H54 (cell line): ENCODE data around the gene FGFRL1.
"Not testable (repeated sequence)": the region's sequence is repeated elsewhere in the genome, so short reads cannot be mapped to it uniquely, and the experiment has no call there.

ENCODE experiments used
- DNase-seq: peaks from one replicate; pipeline ENCODE4 v3.0.0; 2011; ENCODE audit warnings: low spot score, mixed read lengths; ENCODE audit not compliant: insufficient read length
- FAIRE-seq: peaks from 3 replicates; lab custom pipeline; 2011; peaks lifted over from hg19 to GRCh38; lab: Jason Lieb, UNC
- POLR2A ChIP-seq: IDR thresholded peaks from 2 replicates; pipeline ENCODE4 v1.6.1; 2011; ENCODE audit warnings: low read depth, mild to moderate bottlenecking, low read length

The FGFRL1 gene

GRCh38 chr4:1045193-1045594 lies 33.8 kb downstream of the FGFRL1 start:
- DNase-seq (no peak), FAIRE-seq (no peak)
- TF ChIP-seq POLR2A = no peak

- no peak for DNase-seq
- no peak for FAIRE-seq
- TF ChIP-seq POLR2A = no peak
These were observed 34.3 kb downstream of the FGFRL1 start for GRCh38 chr4:1045595-1046201.

- FAIRE-seq, DNase-seq: not testable (repeated sequence)
These were observed 35.2 kb downstream of the FGFRL1 start for GRCh38 chr4:1046581-1047011.

GRCh38 chr4:1047106-1047975 lies 35.9 kb downstream of the FGFRL1 start:
- DNase-seq = no peak
- no peak for FAIRE-seq
- no peak for TF ChIP-seq POLR2A

- no peak for TF ChIP-seq POLR2A
- no peak for FAIRE-seq
- DNase-seq = no peak
These were observed 36.7 kb downstream of the FGFRL1 start for GRCh38 chr4:1047976-1048772.

GRCh38 chr4:1048773-1049590 lies 37.6 kb downstream of the FGFRL1 start:
- DNase-seq (no peak), FAIRE-seq (no peak)
- no peak for TF ChIP-seq POLR2A

GRCh38 chr4:1049591-1049905 lies 38.1 kb downstream of the FGFRL1 start:
- no peak for DNase-seq
- no peak for FAIRE-seq
- no peak for TF ChIP-seq POLR2A

- TF ChIP-seq POLR2A = no peak
- FAIRE-seq = no peak
- no peak for DNase-seq
These were observed 39.2 kb downstream of the FGFRL1 start for GRCh38 chr4:1050486-1051213.

- FAIRE-seq (no peak), DNase-seq (no peak)
- no peak for TF ChIP-seq POLR2A
These were observed 40.0 kb downstream of the FGFRL1 start for GRCh38 chr4:1051472-1051871.

- DNase-seq (no peak), FAIRE-seq (no peak)
- no peak for TF ChIP-seq POLR2A
These were observed 40.8 kb downstream of the FGFRL1 start for GRCh38 chr4:1052231-1052671.

- no peak for DNase-seq
- no peak for FAIRE-seq
- no peak for TF ChIP-seq POLR2A
These were observed 41.7 kb downstream of the FGFRL1 start for GRCh38 chr4:1053080-1053661.

- FAIRE-seq, DNase-seq: not testable (repeated sequence)
These were observed 42.5 kb downstream of the FGFRL1 start for GRCh38 chr4:1053891-1054290.

GRCh38 chr4:1054696-1055242 lies 43.3 kb downstream of the FGFRL1 start:
- not testable (repeated sequence) for FAIRE-seq, DNase-seq

GRCh38 chr4:1055243-1055701 lies 43.8 kb downstream of the FGFRL1 start:
- not testable (repeated sequence) for FAIRE-seq, DNase-seq
